Measurements from ENCODE around the gene PAX8.

The PAX8 gene

DNA sequence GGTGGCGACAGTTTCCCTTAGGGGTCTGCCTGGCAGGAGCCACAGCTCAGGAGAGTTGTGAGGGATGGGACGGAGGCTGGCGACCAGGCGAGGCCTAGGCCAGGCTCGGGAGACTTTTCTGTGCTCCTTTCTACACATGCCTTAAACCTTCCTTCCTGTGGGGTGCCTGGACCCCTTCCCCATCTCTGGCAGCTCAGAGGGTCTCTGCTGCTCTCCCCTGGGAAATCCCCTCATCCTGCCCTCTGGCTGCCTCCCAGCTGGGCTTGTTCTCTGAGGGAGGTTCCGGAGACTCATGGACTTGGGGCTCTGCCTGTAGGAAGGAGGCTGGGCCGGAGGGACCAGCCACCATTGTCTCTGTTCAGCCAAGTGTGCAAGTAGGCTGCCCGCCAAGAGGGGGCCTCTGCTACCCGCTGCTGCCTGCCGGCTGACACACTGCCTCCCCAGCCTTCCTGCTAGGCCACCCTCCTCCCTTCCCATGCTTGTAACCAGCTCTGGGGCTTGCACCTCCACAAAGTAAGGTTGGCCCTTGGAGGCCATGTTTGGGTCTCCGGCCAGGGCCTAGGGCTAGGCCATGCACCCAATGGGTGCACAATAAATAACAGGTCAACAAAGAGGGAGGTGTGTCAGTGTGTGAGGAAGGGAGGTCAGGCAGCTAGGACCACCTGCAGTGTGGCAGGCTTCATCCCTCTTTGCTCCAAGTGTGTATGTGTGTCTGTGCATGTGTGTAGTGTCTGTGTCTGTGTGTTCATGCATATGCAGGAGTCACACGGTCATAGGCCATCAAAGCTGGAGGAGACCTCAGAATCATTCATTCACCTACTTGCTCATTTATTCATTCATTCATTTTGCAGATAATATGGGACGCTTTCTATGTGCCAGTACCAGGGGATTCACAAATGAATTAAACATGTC, 76.2 kb downstream of the PAX8 start:
- DNase-seq: peak; percentile 9

DNA sequence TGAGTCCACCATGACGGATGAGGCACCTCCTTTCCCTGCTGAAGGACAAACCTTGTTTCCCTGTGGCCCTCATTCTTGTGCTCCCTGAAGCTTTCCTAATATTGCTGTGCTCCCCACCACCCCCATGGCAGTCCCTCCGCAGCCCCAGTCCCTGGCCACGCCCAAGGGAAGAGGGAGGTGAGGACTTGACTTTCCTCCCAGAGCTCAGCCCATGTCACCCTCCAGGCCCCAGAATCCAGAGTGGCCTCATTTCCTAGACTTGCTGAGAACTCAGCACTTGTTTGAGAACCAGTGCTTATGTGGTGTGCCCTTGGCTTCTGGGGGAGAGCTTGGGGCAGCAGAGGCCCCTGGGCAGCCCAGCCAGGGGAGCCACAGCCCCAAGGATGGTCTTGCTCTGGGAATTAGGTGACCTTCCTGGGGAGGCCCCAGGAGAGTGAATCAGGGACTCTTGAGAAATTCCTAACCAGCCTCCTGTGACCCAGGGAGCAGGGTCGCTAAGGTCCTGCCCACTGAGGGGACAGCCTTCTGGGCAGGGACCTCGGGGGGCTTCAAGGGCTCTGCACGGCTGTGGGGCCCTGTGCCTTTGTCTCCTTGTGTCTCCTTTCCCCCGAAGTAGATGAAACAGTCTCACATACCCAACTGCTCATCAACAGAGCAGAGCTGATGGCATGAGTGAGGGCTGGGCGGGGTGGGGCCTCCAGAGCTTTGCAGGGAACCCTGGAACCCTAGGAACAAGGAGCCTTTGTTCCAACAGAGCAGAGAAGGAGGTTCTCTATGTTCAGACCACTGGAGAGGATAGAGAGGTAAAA, 77.0 kb downstream of the PAX8 start:
- DNase-seq: no peak

DNA sequence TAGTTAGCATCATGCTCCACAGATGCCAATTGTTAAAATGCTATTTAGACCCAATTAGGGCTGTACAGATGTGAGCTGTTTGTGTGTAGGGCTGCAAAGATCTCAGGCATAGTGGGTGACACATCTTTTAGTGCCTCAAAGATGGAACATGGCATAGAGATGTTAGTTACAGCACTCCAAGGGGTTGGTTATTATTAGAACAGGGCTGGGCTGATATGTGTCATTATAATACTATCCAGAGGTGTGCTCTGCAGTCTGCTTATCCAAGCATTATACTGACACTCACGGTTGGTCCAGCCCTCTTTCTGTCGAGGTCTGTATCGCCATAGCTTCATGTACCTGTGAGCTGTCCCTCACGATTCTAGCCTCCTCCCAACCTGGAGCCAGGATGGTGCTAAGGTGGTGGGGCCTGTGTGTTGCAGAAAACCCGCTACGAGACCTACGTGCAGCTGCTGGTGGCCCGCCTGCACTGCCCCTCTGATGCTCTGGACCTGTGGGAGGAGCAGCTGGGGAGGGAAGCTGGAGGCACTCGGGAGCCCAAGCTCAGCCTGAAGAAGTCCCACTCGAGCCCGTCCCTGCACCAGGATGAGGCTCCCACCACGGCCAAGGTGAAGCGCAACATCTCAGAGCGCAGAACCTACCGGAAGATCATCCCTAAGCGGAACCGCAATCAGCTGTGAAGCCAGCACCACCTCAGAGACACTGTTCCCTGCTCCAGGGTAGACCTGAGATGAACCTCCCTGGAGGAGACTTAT, 77.8 kb downstream of the PAX8 start:
- no peak for DNase-seq

DNA sequence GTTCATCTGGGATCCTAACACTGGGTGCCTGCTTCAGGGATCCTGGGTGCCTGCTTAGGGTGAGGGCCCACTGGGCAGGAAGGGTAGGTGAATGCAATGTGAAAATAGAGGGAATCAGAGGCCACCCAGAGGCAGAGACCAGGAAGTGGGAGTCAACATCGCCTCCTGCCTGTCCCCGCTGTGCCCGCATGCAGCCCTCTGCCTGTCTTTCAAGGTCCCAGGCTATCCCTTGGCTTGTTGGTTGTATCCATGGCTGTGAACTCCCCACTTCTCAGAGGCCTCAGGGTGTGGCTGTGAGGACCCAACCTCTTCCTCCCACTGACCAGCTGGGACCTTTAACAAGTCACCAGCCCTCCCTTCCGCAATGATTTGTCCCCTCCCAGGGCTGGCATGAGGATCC, 78.5 kb downstream of the PAX8 start:
- no peak for DNase-seq

DNA sequence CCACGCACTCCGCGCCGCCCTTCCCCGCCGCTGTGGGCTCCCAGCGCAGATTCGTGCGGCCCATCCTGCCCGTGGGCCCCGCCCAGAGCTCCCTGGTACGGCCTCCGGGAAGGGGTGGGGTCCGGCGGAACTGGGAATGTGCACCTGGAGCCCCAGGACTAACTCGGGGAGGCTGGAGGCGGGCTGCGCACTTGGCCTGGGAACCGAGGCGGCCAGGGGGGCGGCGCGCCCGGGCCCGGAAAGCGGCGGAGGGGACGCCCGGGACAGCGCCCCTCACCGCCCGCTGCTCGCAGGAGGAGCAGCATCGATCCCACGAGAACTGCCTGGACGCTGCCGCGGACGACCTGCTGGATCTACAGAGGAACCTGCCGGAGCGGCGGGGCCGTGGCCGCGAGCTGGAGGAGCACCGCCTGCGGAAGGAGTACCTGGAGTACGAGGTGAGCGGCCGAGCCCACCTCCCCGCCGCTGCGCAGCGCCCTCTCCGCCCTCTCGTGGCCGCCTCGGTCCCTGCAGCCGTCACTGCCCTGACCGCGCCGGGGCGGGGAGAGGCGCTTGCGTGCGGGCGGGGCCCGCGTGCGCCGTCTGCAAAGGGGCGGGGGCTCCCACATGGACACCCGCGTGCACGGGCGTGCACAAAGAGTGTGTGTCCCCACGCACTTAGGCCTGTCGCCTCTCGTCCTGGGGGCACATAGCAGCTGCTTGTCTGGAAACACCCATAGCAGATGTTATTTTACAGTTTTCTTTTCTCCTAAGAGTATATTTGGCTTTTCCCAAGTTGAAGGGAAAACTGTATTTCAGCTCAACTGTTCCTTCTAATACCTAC, 79.7 kb downstream of the PAX8 start:
- DNase-seq: peak; percentile 84

DNA sequence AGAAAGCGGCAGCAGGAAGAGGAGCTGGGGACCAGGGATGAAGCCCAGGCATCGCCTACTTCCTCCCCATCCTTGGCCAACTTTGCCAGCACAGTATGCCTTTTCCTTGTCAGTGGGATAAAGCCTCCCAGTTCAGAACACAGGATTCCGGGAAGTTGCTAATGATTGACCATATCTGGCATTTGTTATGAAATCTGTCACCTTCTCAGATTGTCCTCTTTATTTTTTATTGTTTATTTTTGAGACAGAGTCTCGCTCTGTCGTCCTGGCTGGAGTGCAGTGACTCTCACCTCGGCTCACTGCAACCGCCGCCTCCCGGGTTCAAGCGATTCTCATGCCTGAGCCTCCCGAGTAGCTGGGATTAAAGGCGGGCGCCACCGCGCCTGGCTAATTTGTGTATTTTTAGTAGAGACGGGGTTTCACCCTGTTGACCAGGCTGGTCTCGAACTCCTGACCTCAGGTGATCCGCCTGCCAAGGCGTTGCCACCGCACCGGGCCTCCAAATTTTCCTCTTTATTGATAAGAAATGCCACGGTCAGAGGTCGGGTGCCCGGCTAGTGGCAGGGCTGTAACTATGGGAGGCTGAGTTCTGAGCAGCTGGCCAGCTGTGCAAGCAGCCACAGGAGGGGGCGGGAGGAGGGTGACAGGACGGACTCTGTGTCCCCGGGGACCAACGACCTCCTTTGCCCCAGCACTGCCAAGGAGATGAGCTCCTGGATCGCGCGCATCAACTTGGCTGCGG, 80.5 kb downstream of the PAX8 start:
- DNase-seq: no peak

DNA sequence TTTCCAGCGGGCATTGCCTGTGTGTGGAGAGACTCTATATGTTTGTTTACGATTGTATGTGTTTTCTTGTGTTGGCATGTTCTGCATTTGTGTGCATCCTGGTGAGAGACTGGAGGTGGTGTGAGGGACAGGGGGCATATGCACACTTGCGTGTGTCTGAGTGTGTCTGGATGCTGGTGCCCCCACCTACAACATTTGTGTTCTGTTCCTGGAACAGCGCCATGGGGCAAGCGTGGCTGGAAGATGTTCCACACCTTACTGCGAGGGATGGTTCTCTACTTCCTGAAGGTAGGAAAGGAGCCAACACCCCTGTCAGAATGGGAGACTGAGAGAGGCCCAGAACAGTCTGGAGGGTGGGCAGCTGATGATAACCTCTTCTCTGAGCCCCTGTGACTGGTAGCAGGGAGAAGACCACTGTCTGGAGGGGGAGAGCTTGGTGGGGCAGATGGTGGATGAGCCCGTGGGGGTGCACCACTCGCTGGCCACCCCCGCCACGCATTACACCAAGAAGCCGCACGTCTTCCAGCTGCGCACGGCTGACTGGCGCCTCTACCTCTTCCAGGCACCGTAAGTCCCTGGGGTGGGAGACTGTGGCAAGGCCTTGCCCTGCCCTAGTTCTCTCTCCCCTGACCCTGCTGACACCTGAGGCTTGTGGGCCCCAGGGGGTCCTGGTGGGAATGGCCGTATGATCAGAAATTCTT, 81.2 kb downstream of the PAX8 start:
- no peak for DNase-seq

DNA sequence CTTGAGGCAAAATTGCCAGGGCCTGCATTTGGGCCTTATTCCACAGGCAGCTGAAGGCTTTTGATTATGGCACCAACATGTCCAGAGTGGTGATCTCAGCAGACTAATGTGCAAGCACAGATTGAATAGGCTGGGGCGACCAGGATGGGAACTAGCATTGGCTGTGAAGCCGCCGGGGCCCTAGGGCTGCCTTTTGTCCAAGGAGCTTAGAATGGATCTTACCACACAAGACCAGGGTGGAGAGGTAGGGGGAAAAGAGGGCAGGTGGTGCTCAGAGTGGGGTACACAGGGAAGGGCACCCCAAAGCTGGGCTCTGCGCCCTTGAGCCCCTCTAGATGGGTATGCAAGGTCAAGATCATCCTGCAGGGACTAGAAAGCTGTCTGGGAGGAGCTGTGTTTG, 81.9 kb downstream of the PAX8 start:
- no peak for DNase-seq

DNA sequence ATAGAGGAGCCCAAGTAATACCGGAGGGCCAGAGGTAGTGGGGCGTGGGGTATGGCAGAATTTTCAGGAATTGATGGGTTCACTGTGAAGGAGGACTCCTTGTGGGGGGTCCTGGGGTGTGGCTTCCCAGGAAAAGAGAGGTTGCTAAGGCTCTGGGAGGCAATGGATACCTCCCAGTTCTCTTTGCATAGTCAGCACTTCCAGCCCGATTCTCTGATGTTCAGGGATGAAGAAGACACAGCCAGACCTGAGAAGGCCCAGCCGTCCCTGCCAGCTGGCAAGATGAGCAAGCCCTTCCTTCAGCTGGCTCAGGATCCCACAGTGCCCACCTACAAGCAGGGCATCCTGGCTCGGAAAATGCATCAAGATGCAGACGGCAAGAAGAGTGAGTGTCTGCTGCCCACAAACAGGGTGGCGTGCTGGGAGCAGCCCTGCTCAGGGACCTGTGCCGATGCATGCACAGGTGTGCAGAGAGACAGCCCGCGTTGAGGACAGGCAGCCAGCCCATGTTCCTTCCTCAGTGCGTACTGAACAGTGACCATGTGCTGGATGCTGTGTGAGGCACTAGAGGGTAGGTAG, 82.7 kb downstream of the PAX8 start:
- DNase-seq: no peak

DNA sequence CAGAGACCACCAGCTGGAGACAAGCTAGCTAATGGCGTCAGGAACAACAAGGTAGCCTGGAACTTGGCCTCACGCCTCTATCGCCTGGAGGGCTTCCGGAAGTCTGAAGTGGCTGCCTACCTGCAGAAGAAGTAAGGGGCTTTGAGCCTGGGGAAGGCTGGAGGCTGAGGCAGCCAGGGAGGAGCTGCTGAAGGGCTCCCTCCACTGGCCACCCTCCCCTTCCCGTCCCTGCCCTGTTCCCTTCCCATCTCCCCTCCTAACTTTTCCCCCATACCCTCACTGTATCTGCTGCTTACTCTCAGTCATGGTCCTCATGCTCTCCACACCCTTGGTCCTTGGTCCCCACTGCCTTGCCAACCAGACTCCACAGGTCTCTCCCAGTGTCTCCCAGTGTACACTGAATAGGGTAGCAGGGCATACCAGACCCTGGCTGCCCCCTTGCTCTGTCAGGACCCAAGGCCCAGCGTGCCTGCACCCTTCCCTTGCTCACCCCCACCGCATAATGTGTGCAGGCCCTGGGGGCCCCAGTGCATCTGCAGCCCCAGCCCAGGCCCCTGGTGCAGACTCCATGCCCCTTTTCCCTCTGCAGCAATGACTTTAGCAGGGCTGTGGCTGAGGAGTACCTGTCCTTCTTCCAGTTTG, 86.1 kb downstream of the PAX8 start:
- no peak for DNase-seq

DNA sequence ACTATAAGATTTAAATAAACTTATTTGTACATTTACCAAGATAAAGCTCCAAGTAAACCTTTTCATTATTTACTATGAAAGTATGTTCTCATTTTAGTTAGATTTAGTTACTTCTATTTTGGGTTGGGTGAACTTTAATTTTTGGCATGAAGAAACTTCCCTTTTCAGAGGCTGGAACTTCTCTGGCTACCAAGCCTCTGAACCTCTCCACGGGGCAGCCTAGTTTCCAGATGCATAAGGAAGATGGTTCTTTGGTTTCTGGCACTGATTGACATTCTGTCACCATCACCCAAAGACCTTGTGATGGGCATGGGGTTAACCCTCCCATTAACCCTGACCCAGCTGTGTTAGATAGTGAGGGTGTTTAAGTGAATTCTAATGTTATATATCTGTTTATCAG, 87.8 kb downstream of the PAX8 start:
- no peak for DNase-seq

DNA sequence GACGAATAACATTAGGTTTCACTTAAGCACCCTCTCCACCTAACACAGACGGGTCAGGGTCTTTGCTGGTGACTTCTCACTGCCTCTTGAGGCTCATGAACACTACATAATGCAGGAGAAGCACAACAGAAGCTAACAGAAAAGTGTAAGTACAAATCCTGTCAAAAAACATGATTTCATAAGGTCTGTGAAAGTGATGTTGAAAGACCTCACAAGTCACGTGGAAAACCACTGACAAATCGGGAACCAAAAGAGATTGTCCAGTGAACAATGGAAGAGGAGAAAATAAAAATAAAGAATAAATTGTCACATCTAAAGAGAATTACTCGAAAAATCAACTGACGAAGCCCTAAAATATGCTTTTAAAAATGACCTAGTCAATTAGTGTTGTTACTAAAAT, 91.0 kb downstream of the PAX8 start:
- DNase-seq: no peak

DNA sequence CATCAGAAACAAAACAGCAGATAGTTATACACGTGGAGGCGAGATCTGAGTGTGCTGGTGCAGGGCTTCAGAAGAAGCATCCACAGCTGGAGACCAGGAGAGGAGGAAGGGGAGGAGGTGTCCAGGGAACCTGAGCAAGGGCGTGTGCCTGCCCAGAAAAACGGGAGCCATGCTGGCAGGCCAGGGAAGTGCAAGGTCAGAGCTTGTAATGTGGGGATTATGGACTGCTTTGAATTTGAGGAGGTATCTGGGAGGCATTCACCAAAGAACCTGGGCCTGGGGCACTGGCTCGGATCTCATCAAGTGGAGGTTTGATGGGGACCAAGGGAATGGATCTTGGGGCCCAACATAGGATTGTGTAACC, 92.3 kb downstream of the PAX8 start:
- DNase-seq: no peak

DNA sequence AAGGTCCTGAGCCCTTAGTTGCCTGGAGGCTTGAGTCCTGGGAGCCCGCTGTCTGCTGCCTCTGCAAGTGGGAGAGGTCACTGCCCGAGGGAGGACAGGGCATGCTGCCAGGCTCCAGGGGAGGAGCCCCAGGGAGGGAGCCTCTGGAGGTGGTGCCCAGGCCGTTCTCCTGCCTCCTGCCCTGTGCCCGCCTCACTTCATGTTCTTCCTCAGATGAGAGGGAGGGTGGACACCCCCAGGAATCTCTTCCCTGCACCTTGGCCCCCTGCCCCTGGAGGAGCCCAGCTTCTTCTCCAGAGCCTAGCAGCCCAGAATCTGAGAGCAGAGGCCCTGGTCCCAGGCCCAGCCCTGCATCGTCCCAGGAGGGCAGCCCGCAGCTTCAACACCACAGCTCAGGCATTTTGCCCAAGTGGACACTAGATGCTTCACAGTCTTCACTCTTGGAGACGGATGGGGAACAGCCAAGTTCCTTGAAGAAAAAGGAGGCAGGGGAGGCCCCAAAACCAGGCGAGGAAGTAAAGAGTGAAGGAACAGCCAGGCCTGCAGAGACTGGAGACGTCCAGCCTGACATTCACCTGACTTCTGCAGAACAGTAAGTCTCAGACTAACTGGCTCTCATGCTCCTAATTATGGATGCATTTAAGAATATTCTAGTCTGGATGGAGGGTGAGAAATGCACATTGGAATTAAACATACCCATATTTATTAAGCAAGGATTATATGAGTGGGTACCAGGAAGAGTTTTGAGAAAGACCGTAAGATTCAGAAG, 92.9 kb downstream of the PAX8 start:
- DNase-seq: peak; percentile 32

DNA sequence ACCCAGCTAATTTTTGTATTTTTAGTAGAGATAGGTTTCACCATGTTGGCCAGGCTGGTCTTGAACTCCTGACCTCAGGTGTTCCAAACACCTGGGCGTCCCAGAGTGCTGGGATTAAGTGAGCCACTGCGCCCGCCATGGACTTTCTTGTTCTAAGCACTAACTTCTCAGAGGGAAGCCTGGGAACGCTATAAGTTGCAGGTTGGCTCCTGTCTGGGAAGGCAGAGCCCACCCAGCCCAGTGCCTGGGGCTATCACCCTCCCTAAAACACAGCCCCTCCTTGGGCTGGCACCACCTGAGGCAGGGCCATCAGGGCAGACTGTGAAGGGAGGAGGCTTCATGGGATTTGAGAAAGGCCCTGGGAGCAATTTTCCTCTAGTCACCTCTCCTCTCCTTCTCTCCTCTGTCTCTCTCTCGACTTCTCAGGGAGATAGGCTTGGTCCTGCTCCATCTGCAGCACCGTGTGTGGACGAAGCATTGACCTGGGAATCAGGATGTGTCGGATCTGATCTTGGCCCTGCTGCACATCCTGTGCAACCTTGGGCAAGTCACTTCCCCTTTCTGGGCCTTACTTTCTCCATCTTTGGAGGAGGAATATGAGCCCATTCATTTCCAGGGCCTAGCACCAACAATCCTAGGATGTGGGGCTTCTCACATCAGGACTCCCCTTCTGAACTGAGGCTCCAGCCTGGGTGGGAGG, 94.0 kb downstream of the PAX8 start:
- no peak for DNase-seq

DNA sequence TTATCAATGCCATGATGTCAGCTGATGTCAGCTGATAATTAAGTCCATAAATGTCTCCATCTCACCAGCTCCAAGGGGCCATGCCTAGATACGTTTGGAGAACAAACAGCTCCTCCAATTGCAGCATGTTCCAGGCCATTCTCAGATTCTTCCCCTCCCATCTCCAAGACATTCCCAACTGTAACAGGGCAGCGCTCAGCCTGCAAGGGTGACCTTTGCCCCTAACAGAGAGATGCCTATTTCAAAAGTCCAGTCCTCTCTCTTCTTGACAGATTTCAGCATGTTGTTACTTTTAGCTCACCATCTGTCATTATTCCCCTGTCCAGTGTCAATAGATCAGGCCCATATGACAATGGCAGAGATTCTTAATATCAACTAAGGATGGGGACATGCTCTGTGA, 95.0 kb downstream of the PAX8 start:
- DNase-seq: no peak

DNA sequence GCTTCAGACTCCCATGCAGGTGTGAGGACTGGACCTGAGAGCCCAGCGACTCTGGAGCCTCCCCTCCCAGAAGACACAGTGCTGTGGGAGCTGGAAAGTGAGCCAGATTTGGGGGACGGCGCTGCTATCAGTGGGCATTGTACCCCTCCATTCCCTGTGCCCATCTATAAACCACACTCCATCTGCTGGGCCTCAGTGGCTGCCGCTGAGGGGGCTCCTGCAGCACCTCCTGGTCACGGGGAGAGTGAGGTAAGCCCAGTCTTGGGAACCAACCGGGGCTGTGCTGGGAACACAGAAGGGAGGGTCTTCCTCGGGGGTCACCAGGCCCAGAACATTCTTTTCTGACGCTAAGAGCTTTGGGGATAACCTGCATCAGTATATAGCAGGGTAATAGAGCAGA, 95.5 kb downstream of the PAX8 start:
- no peak for DNase-seq

DNA sequence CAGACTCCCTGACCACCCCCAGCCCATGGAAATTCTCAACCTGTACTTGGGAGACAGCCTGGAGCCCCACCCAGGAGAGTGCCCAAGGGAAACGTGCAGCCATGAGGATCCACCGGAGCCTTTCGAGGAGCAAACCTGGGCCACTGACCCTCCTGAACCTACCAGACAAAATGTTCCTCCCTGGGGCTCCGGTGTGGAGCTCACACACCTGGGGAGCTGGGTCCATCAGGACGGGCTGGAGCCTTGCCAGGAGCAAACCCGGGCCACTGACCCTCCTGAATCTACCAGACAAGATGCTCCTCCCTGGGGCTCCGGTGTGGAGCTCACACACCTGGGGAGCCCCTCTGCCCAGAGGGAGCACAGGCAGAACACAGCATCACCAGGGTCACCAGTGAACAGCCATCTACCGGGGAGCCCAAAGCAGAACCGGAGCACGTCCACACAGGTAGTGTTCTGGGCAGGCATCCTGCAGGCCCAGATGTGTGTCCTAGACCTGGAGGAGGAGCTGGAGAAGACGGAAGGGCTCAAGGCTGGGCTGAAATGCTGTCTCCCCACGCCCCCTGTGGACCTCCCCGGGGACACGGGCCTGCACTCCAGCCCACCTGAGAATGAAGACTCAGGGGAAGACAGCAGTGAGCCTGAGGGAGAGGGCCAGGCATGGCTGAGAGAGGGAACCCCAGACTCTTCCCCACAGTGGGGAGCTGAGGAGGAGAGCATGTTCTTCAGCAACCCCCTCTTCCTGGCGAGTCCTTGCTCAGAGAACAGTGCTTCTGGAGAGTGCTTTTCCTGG, 96.1 kb downstream of the PAX8 start:
- no peak for DNase-seq

Measured in midbrain (tissue), 1 donor.